ENCODE data around the gene APRT.

The APRT gene

DNA sequence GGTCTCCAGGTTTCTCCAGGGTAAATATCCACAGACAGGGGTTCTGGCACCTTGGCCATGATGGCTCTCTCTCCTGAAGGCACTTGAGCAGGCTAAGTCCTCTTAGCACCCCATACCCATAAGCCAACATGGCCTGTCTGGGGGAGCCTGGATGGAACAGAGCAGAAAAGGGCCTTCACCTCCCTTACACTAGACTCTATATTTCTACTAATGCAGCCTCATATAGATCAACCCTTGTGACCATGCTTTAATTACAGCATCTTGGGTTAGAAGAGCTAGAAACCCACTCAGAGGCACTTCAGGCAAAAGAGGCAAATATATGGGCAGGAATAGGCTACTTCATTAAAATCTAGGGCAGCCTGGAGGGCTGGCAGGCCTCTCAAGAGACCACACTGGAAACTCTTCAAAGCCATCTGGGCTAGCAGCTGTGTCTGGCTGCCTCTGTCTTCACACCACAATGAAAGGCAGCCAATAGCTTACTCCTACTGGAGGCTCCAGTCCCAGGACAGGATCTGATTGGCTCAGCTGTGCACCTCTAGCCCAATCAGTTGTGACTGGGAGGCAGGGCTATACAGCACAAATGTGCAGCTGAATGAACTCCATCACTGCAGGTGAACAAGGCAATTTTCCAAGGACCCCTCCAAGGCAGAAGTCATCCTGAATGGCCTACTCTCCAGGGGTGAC, 12.8 kb downstream of the APRT start:
- POLR2A ChIA-PET = no interaction called here
- DNase-seq (ENCODE audit: extremely low spot score) = no peak
- CTCF ChIA-PET = interaction anchor here (0.8 to 4.1 kb wide), 6 partner anchors 11 to 62 kb away, joined by 3 to 22 read pairs (median 16); partner anchors contain the start of genes APRT and PIEZO1
- TF ChIP-seq, protein P1, sequence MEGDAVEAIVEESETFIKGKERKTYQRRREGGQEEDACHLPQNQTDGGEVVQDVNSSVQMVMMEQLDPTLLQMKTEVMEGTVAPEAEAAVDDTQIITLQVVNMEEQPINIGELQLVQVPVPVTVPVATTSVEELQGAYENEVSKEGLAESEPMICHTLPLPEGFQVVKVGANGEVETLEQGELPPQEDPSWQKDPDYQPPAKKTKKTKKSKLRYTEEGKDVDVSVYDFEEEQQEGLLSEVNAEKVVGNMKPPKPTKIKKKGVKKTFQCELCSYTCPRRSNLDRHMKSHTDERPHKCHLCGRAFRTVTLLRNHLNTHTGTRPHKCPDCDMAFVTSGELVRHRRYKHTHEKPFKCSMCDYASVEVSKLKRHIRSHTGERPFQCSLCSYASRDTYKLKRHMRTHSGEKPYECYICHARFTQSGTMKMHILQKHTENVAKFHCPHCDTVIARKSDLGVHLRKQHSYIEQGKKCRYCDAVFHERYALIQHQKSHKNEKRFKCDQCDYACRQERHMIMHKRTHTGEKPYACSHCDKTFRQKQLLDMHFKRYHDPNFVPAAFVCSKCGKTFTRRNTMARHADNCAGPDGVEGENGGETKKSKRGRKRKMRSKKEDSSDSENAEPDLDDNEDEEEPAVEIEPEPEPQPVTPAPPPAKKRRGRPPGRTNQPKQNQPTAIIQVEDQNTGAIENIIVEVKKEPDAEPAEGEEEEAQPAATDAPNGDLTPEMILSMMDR (IDR thresholded peaks at IDR 0.05; ENCODE audit: control extremely low read depth, extremely low read depth, low read depth, missing control alignments) = no peak

GRCh38 chr16:88798073-88798472, 13.7 kb downstream of the APRT start:
- ChIA-PET POLR2A (no interaction called here), CTCF (interaction anchor here (1.3 to 4.1 kb wide), 3 partner anchors 11 to 16 kb away, joined by 5 to 22 read pairs (median 19); partner anchors contain the start of gene APRT)
- no peak for DNase-seq (ENCODE audit: extremely low spot score)
- TF ChIP-seq, protein P1 (IDR thresholded peaks at IDR 0.05; ENCODE audit: control extremely low read depth, extremely low read depth, low read depth, missing control alignments) = no peak

- ChIA-PET POLR2A (no interaction called here), CTCF (interaction anchor here (0.8 to 2.6 kb wide), 4 partner anchors 10 to 62 kb away, joined by 3 to 6 read pairs (median 4); no protein-coding TSS in a partner anchor)
- TF ChIP-seq, protein P1 (IDR thresholded peaks at IDR 0.05; ENCODE audit: control extremely low read depth, extremely low read depth, low read depth, missing control alignments) = no peak
- no peak for DNase-seq (ENCODE audit: extremely low spot score)
Observed at GRCh38 chr16:88796278-88796677, 15.4 kb downstream of the APRT start.

GRCh38 chr16:88793251-88793954, 18.3 kb downstream of the APRT start:
- TF ChIP-seq, protein P1 (IDR thresholded peaks at IDR 0.05; ENCODE audit: control extremely low read depth, extremely low read depth, low read depth, missing control alignments) = no peak
- no peak for DNase-seq (ENCODE audit: extremely low spot score)
- POLR2A ChIA-PET = no interaction called here
- CTCF ChIA-PET = interaction anchor here (1.1 to 1.3 kb wide), 3 partner anchors 10 to 65 kb away, joined by 3 to 5 read pairs (median 4); partner anchors contain the start of gene CDT1

- TF ChIP-seq, protein P1 (IDR thresholded peaks at IDR 0.05; ENCODE audit: control extremely low read depth, extremely low read depth, low read depth, missing control alignments) = no peak
- ChIA-PET CTCF (interaction anchor here (0.7 to 1.3 kb wide), 4 partner anchors 11 to 66 kb away, joined by 3 to 5 read pairs (median 4); partner anchors contain the start of gene CDT1), POLR2A (no interaction called here)
- DNase-seq (ENCODE audit: extremely low spot score) = no peak
Observed at GRCh38 chr16:88792668-88793250, 19.0 kb downstream of the APRT start.

- CTCF ChIA-PET = interaction anchor here (0.7 to 1.1 kb wide), 2 partner anchors 12 to 23 kb away, joined by 3 to 4 read pairs; partner anchors contain the start of gene CDT1
- POLR2A ChIA-PET = no interaction called here
- TF ChIP-seq, protein P1 (IDR thresholded peaks at IDR 0.05; ENCODE audit: control extremely low read depth, extremely low read depth, low read depth, missing control alignments) = no peak
- no peak for DNase-seq (ENCODE audit: extremely low spot score)
Observed at GRCh38 chr16:88792078-88792550, 19.6 kb downstream of the APRT start.

Data from GM10248 (cell line).